Type B pancreatic cell (in vitro differentiated cells): ENCODE data around the gene MARK3. TPM values are rescaled to one million over a fixed set of nuclear protein-coding genes. Genes with fewer than 3 reads are reported as not detected.
A peak's percentile ranks its signal among the peaks of the same experiment; 100 is the strongest.

Experiments
- DNase-seq: peaks from one replicate; pipeline ENCODE4 v3.0.0; 2021; ENCODE audit warnings: mixed read lengths; ENCODE audit not compliant: unreplicated experiment; ENCODE audit errors: extremely low spot score
- H3K27ac Mint-ChIP-seq: 2 replicates; pipeline ENCODE4 v1.8.0; 2021; ENCODE audit warnings: mild to moderate bottlenecking, mixed read lengths
- H3K27me3 Mint-ChIP-seq: 2 replicates; pipeline ENCODE4 v1.8.0; 2021; ENCODE audit warnings: mixed read lengths
- H3K36me3 Mint-ChIP-seq: 2 replicates; pipeline ENCODE4 v1.8.0; 2021; ENCODE audit warnings: mixed read lengths
- H3K4me1 Mint-ChIP-seq: one replicate; pipeline ENCODE4 v1.8.0; 2021; ENCODE audit warnings: mixed read lengths; ENCODE audit not compliant: unreplicated experiment
- H3K4me3 Mint-ChIP-seq: 2 replicates; pipeline ENCODE4 v1.8.0; 2021; ENCODE audit warnings: mild to moderate bottlenecking, mixed read lengths
- H3K9me3 Mint-ChIP-seq: 2 replicates; pipeline ENCODE4 v1.8.0; 2021; ENCODE audit warnings: mixed read lengths
- CTCF ChIP-seq: fragments of 200-600 bp; sonication (generic); conservative IDR thresholded peaks from 2 replicates; pipeline ENCODE4 v1.5.0; 2021; ENCODE audit warnings: antibody characterized with exemption, mild to moderate bottlenecking
- total RNA-seq: library from RNA; stranded (reverse); gene quantifications from 2 replicates; pipeline ENCODE4 v1.2.1, GENCODE V29; 2021; ENCODE audit warnings: low replicate concordance

The MARK3 gene
- total RNA-seq, 1 donor from 2014 or later: 91.4 TPM

- no peak overlapping the region for H3K4me3 Mint-ChIP-seq
- DNase-seq: no peak
- H3K4me1 Mint-ChIP-seq: peaks cover 13% of the 10 kb centered on the region
- peaks cover 4% of the 10 kb centered on the region for H3K27me3 Mint-ChIP-seq
- peaks cover 13% of the 10 kb centered on the region for H3K36me3 Mint-ChIP-seq
- H3K9me3 Mint-ChIP-seq: no peaks in the 10 kb centered on the region
- peak overlapping the region; percentile 43 for H3K27ac Mint-ChIP-seq
- TF ChIP-seq CTCF: no peak
Observed at GRCh38 chr14:103514596-103515421, 129.6 kb downstream of the MARK3 start.

- Mint-ChIP-seq H3K4me1 (peaks cover 13% of the 10 kb centered on the region), H3K27ac (peak overlapping the region; percentile 81), H3K27me3 (peaks cover 4% of the 10 kb centered on the region), H3K36me3 (peaks cover 3% of the 10 kb centered on the region), H3K9me3 (no peaks in the 10 kb centered on the region), H3K4me3 (peak overlapping the region; percentile 36)
- DNase-seq: no peak
- no peak for TF ChIP-seq CTCF
Observed at GRCh38 chr14:103516426-103517173, 131.4 kb downstream of the MARK3 start.

GRCh38 chr14:103517174-103517566 lies 132.0 kb downstream of the MARK3 start:
- Mint-ChIP-seq H3K4me3 (peak overlapping the region; percentile 36), H3K36me3 (peaks cover 3% of the 10 kb centered on the region), H3K27ac (peak overlapping the region; percentile 81), H3K27me3 (peaks cover 4% of the 10 kb centered on the region), H3K4me1 (peaks cover 13% of the 10 kb centered on the region), H3K9me3 (no peaks in the 10 kb centered on the region)
- TF ChIP-seq CTCF: no peak
- DNase-seq: no peak

GRCh38 chr14:103517721-103518421 lies 132.7 kb downstream of the MARK3 start:
- DNase-seq: no peak
- Mint-ChIP-seq H3K4me1 (peaks cover 13% of the 10 kb centered on the region), H3K27me3 (peaks cover 4% of the 10 kb centered on the region), H3K9me3 (no peaks in the 10 kb centered on the region), H3K36me3 (no peaks in the 10 kb centered on the region), H3K4me3 (peak overlapping the region; percentile 29), H3K27ac (no peak overlapping the region)
- TF ChIP-seq CTCF: no peak

- Mint-ChIP-seq H3K9me3 (no peaks in the 10 kb centered on the region), H3K4me1 (peaks cover 14% of the 10 kb centered on the region), H3K27ac (peak overlapping the region; percentile 79), H3K4me3 (peak overlapping the region; percentile 69), H3K27me3 (peaks cover 7% of the 10 kb centered on the region), H3K36me3 (no peaks in the 10 kb centered on the region)
- peak; percentile 90 for TF ChIP-seq CTCF
- peak; percentile 78 for DNase-seq
Observed at GRCh38 chr14:103518422-103519042, 133.3 kb downstream of the MARK3 start.
